ENCODE results near the gene C19orf33.

The C19orf33 gene

GRCh38 chr19:38308926-38309614 is 5.0 kb downstream of the C19orf33 start:
- no peak for DNase-seq (ENCODE audit: low read depth)

GRCh38 chr19:38309615-38310278 is 5.7 kb downstream of the C19orf33 start:
- no peak for DNase-seq (ENCODE audit: low read depth)

GRCh38 chr19:38310279-38310670 is 6.2 kb downstream of the C19orf33 start:
- no peak for DNase-seq (ENCODE audit: low read depth)

GRCh38 chr19:38310986-38311385 is 6.9 kb downstream of the C19orf33 start:
- DNase-seq (ENCODE audit: low read depth) = no peak

- peak; percentile 94 for DNase-seq (ENCODE audit: low read depth)
These were observed 11.8 kb downstream of the C19orf33 start, which contains the start of gene YIF1B for GRCh38 chr19:38315657-38316476. TSS of gene YIF1B (minus strand) at chr19:38315947. CDS start at chr19:38315917, 30 bp downstream.

GRCh38 chr19:38316477-38317067 is 12.5 kb downstream of the C19orf33 start:
- DNase-seq (ENCODE audit: low read depth) = no peak

- DNase-seq (ENCODE audit: low read depth) = no peak
These were observed 13.1 kb downstream of the C19orf33 start for GRCh38 chr19:38317104-38317612.

GRCh38 chr19:38318660-38319059 is 14.6 kb downstream of the C19orf33 start:
- DNase-seq (ENCODE audit: low read depth) = no peak

GRCh38 chr19:38319421-38320258 is 15.6 kb downstream of the C19orf33 start, which contains the start of gene KCNK6:
TSS of gene KCNK6 (plus strand) at chr19:38319845. CDS start at chr19:38319951, 106 bp downstream.
- DNase-seq (ENCODE audit: low read depth) = peak; percentile 28

- no peak for DNase-seq (ENCODE audit: low read depth)
These were observed 16.9 kb downstream of the C19orf33 start for GRCh38 chr19:38320969-38321339.

GRCh38 chr19:38321646-38322196 is 17.7 kb downstream of the C19orf33 start:
- DNase-seq (ENCODE audit: low read depth) = no peak

GRCh38 chr19:38323291-38323690 is 19.2 kb downstream of the C19orf33 start:
- DNase-seq (ENCODE audit: low read depth) = no peak

GRCh38 chr19:38324431-38324830 is 20.4 kb downstream of the C19orf33 start:
- DNase-seq (ENCODE audit: low read depth) = no peak

- no peak for DNase-seq (ENCODE audit: low read depth)
These were observed 22.5 kb downstream of the C19orf33 start for GRCh38 chr19:38326591-38326990.

GRCh38 chr19:38329651-38330050 is 25.6 kb downstream of the C19orf33 start:
- DNase-seq (ENCODE audit: low read depth) = no peak

- no peak for DNase-seq (ENCODE audit: low read depth)
These were observed 27.7 kb downstream of the C19orf33 start for GRCh38 chr19:38331728-38332127.

GRCh38 chr19:38333245-38333644 is 29.2 kb downstream of the C19orf33 start:
- DNase-seq (ENCODE audit: low read depth) = no peak

- peak; percentile 91 for DNase-seq (ENCODE audit: low read depth)
These were observed 32.0 kb downstream of the C19orf33 start for GRCh38 chr19:38335949-38336637.

- DNase-seq (ENCODE audit: low read depth) = peak; percentile 90
These were observed 32.7 kb downstream of the C19orf33 start for GRCh38 chr19:38336638-38337359.

GRCh38 chr19:38337360-38337653 is 33.3 kb downstream of the C19orf33 start:
- DNase-seq (ENCODE audit: low read depth) = no peak
